ENCODE measurements around the gene HUNK. TPM values are rescaled to one million over a fixed set of nuclear protein-coding genes. Genes with fewer than 3 reads are reported as not detected.

HUNK gene
- total RNA-seq, 1 experiment from 2014 or later: 7.0 TPM

GRCh38 chr21:31931644-31932469 is 59.0 kb downstream of the HUNK start (continued):
- TF ChIP-seq HMGXB4 (CRISPR knock-in tag; IDR thresholded peaks at IDR 0.05): no peak
- no peak for TF ChIP-seq TEAD4 (CRISPR knock-in tag; IDR thresholded peaks at IDR 0.05)
- TF ChIP-seq ETV6 (CRISPR knock-in tag; IDR thresholded peaks at IDR 0.05): no peak
- no peak for TF ChIP-seq USF1 (CRISPR knock-in tag; IDR thresholded peaks at IDR 0.05)
- TF ChIP-seq E2F4 (CRISPR knock-in tag; IDR thresholded peaks at IDR 0.05; ENCODE audit: borderline replicate concordance, low read depth): no peak

- DNase-seq (ENCODE audit: low spot score): no peak
- peaks cover 10% of the 10 kb centered on the region for H3K4me1 Mint-ChIP-seq
- no peak overlapping the region for H3K4me3 Mint-ChIP-seq
- ATAC-seq: peak; percentile 37; the same call in 1 of the 2 replicates
- no peak for TF ChIP-seq GRHL2 (CRISPR knock-in tag; IDR thresholded peaks at IDR 0.05; ENCODE audit: insufficient replicate concordance, severe bottlenecking)
- TF ChIP-seq OVOL2 (CRISPR knock-in tag; IDR thresholded peaks at IDR 0.05; ENCODE audit: borderline replicate concordance): no peak
- no peak for TF ChIP-seq ELF4 (CRISPR knock-in tag; IDR thresholded peaks at IDR 0.05; ENCODE audit: low read depth)
- no peak for TF ChIP-seq ZSCAN18 (CRISPR knock-in tag; IDR thresholded peaks at IDR 0.05)
- no peak for TF ChIP-seq ATF3 (CRISPR knock-in tag; conservative IDR thresholded peaks at IDR 0.05)
- TF ChIP-seq ZNF396 (CRISPR knock-in tag; IDR thresholded peaks at IDR 0.05; ENCODE audit: borderline replicate concordance): no peak
- TF ChIP-seq NFATC4 (CRISPR knock-in tag; IDR thresholded peaks at IDR 0.05): no peak
- TF ChIP-seq GABPB1 (CRISPR knock-in tag; IDR thresholded peaks at IDR 0.05): no peak
- no peak for TF ChIP-seq TEAD4 (CRISPR knock-in tag; IDR thresholded peaks at IDR 0.05)
- TF ChIP-seq ZNF671 (CRISPR knock-in tag; IDR thresholded peaks at IDR 0.05): no peak
- no peak for TF ChIP-seq ZNF232 (CRISPR knock-in tag; IDR thresholded peaks at IDR 0.05)
- TF ChIP-seq PRDM15 (CRISPR knock-in tag; IDR thresholded peaks at IDR 0.05): no peak
- TF ChIP-seq ATF1 (CRISPR knock-in tag; IDR thresholded peaks at IDR 0.05): no peak
- TF ChIP-seq ESRRA (CRISPR knock-in tag; IDR thresholded peaks at IDR 0.05; ENCODE audit: borderline replicate concordance): no peak
- no peak for TF ChIP-seq GTF2I (CRISPR knock-in tag; conservative IDR thresholded peaks at IDR 0.05)
- TF ChIP-seq IRF2 (CRISPR knock-in tag; IDR thresholded peaks at IDR 0.05; ENCODE audit: borderline replicate concordance, low read depth): no peak
- TF ChIP-seq ERG (CRISPR knock-in tag; IDR thresholded peaks at IDR 0.05): no peak
- TF ChIP-seq E2F1 (CRISPR knock-in tag; IDR thresholded peaks at IDR 0.05): no peak
- no peak for TF ChIP-seq ZNF138 (CRISPR knock-in tag; conservative IDR thresholded peaks at IDR 0.05)
- no peak overlapping the region for H3K27ac Mint-ChIP-seq
- no peaks in the 10 kb centered on the region for H3K9me3 Mint-ChIP-seq
- POLR2A ChIA-PET: interaction anchor here (0.7 kb wide), 1 partner anchor 199 kb away, joined by 6 read pairs; no protein-coding TSS in a partner anchor
- no peaks in the 10 kb centered on the region for H3K27me3 Mint-ChIP-seq (ENCODE audit: low read depth)
- H3K36me3 Mint-ChIP-seq: no peaks in the 10 kb centered on the region
- CTCF ChIA-PET: interaction anchor here (0.7 to 2.6 kb wide), 5 partner anchors 10 to 147 kb away, joined by 3 to 8 read pairs (median 5); no protein-coding TSS in a partner anchor
Measured at GRCh38 chr21:31932470-31932764, 59.6 kb downstream of the HUNK start.
